ENCODE measurements around the gene SUPT16H.
"Not testable (repeated sequence)": the region's sequence is repeated elsewhere in the genome, so short reads cannot be mapped to it uniquely, and the experiment has no call there.

SUPT16H gene

GRCh38 chr14:21356511-21356910, 27.3 kb downstream of the SUPT16H start:
- DNase-seq = no peak

DNA sequence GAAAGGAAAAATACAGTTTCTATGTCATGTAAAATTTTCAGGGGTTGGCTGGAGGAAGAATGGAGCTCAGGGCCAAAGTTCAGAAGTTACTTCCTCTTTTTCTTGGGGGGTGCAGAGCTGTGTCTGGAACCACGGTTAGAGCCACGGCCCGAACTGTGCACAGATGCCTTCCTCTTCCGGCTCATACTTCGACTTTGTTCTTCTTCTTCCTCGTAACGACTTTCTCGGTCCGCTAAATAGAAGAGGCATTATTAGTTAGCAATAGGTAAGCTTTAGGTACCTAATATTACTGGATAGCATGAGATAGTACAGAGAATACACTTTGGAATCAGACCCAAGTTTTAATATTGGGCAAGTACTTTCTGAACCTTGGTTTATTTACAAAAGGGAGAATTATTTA, 31.2 kb downstream of the SUPT16H start:
- no peak for DNase-seq

- no peak for DNase-seq
Observed at GRCh38 chr14:21350539-21350938, 33.3 kb downstream of the SUPT16H start.

- DNase-seq = no peak
Observed at GRCh38 chr14:21347201-21347600, 36.6 kb downstream of the SUPT16H start.

- no peak for DNase-seq
Observed at GRCh38 chr14:21346532-21347135, 37.2 kb downstream of the SUPT16H start.

GRCh38 chr14:21343035-21343794, 40.6 kb downstream of the SUPT16H start:
- DNase-seq = no peak

- no peak for DNase-seq
Observed at GRCh38 chr14:21334202-21334906, 49.5 kb downstream of the SUPT16H start.

DNA sequence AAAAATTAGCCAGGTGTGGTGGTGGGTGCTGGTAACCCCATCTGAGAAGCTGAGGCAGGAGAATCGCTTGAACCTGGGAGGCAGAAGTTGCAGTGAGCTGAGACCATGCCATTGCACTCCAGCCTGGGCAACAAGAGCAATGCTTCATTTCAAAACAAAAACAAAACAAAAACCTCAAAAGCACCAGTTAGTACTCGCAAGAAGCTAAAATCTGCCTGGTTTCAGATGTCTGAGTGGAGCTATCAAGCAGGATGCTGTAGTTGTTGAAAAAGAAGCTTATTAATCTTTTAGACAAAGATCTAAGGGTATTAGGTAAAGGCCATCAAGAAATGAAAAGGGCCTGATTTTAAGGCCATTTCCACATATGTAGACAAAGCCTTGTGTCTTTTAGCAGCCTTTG, 50.9 kb downstream of the SUPT16H start:
- no peak for DNase-seq

DNA sequence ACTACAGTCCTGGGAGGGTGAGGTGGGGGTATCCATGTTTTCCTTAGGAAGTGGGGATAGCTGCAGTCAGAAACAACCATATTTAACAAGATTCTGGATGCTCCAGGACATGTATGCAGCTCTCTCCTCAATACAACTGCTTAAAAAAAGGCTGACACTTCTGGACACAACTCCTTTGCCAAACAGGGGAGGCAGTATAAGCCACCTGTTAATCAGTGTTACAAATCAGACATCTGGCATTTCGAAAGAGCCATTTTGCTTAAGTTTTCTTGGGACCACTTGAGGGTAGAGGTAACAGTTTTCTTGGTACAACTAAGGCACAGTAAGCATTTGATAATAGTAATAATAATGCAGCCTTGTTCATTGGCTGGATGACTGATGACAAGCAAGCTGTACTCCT, 56.8 kb downstream of the SUPT16H start:
- DNase-seq = no peak

GRCh38 chr14:21322716-21323115, 61.1 kb downstream of the SUPT16H start:
- no peak for DNase-seq

DNA sequence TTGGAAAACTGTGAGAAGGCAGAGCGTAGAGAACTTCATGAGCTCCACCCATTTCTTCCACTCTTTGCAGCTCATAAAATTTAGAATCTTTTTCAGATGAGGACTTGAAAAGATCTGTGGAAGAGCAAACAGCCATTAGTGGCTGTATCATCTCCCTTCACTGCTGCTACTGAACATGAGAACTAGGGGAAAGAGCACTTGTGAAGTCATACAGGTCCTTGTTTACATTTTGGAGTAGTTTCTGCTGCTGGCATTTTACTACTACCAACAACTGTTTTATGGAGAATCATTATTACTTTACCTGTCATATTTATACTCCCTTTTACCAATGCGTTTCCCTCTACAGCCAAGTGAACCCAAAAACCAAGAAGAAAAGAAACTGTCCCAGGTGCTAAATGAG, 62.9 kb downstream of the SUPT16H start:
- DNase-seq = no peak

DNA sequence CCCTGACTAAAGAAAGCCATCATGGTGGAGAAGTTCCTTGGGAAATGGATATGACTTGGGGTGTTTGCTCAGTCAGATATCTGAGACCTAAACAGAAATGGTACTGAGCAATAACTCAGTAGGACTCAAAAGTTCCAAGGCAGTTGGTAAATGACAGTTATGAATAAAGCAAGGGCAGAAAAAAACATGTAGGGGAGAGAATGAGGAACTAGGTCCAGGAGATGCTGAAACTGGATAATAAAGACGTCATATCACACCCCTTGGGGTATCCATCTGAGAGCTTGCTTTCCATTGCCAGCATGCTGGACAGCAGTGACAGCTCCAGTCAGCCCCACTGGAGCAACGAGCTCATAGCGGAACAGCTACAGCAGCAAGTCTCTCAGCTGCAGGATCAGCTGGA, 66.4 kb downstream of the SUPT16H start:
- DNase-seq = no peak

DNA sequence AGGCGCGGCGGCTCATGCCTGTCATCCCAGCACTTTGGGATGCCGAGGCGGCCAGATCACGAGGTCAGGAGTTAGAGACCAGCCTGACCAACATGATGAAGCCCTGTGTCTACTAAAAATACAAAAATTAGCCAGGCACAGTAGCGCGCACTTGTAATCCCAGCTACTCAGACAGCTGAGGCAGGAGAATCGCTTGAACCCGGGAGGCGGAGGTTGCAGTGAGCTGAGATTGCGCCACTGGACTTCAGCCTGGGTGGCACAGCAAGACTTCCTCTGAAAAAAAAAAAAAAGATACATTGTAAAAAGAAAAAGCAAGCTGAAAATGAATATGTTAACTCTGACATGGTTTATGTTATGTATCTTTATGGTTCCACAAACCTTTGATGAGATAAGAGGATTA, 70.3 kb downstream of the SUPT16H start:
- DNase-seq = no peak

DNA sequence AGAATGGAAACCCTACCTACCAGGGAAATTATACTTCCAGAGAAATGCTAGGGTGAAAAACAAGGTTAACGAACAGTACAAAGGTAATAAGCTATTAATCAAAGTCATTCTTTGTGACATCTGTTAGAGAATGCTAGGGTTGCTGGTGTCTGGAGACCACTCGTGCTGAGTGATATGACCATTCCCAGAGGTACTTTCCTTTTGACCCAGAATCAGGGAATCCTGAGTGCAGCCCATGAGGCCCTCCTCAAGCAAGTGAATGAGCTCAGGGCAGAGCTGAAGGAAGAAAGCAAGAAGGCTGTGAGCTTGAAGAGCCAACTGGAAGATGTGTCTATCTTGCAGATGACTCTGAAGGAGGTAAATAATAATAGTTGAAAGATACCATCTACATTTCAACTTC, 72.2 kb downstream of the SUPT16H start:
- DNase-seq = no peak

GRCh38 chr14:21309956-21310355, 73.9 kb downstream of the SUPT16H start:
- no peak for DNase-seq

GRCh38 chr14:21309238-21309636, 74.6 kb downstream of the SUPT16H start:
- DNase-seq = no peak

- DNase-seq = peak; percentile 98
Observed at GRCh38 chr14:21308479-21309237, 75.2 kb downstream of the SUPT16H start.

DNA sequence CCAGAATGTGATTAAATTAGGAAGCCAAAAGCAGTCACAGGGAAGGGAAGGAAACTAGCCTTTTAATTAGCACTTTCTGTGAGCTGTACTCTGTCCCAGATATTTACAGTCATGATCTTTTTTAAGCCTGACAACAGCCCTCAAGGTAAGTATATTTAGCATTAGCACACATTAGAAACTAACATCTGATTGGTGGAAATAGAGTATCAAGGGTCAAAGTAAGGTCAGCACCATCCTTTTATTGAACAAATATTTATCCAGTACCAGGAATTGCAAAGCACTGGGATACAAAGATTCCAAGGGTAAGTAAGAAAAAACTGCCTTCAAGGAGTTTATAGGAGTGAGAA, 75.7 kb downstream of the SUPT16H start:
- DNase-seq = peak; percentile 66

DNA sequence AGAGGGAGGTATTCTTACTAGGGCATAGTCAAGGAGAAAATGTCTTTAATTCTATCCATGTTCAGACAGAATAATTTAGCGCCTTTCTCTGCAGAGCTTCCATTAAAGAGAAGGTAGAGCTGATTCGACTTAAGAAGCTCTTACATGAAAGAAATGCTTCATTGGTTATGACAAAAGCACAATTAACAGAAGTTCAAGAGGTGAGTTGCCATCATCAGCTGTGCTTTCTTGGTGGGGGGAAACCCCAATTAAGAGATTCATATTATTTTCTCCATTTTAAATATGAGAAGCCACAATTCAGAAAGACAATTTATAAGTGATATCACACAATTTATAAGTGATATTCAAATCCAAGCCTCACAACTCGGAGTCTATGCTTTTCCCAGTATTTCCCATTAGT, 76.2 kb downstream of the SUPT16H start:
- no peak for DNase-seq

- not testable (repeated sequence) for DNase-seq
Observed at GRCh38 chr14:21302836-21303140, 81.0 kb downstream of the SUPT16H start.

DNA sequence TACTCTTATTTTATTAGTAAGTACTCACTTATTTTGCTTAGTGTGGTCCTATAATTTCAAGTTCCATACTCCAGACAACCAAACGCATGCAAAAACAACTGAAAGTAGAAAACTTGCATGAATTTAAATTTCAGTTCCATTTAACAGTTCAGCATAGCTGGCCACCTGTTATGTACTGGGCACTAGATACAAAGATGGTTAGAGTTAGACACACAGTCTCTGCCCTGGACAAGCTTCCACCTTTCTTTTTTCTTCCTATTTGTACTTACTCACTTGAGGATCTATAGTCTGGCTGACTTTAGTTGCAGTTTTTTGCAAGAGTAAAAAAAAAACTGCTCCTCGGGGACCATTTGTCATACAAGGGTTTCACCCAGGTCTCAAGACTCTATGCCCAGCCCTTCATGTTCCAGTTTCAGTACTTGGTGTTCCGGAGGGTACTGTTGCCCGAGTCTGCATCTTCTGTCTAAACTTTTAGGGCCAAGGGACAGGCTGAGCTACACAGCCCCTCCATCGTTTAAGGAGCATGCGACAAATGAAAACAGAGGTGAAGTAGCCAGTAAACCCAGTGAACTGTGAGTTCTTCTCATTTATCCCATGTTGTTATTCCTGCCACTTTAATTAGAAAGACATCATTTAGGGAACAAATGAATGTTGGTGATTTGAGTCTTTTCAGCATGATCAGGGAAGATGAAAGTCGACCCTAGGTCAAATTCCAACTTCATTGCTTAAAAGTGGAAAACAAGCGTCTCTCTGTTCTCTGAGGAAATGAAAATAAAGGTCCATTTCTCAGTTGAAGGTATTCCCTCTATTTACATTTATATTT, 81.6 kb downstream of the SUPT16H start:
- no peak for DNase-seq

Data from NCI-H2029 (cell line).